Kidney glomerular epithelial cell (primary cell): ENCODE measurements around the gene MEX3C.

Experiments
- DNase-seq: peaks from one replicate; lab custom pipeline; 2025; lab: John Stamatoyannopoulos, UW

The MEX3C gene

DNA sequence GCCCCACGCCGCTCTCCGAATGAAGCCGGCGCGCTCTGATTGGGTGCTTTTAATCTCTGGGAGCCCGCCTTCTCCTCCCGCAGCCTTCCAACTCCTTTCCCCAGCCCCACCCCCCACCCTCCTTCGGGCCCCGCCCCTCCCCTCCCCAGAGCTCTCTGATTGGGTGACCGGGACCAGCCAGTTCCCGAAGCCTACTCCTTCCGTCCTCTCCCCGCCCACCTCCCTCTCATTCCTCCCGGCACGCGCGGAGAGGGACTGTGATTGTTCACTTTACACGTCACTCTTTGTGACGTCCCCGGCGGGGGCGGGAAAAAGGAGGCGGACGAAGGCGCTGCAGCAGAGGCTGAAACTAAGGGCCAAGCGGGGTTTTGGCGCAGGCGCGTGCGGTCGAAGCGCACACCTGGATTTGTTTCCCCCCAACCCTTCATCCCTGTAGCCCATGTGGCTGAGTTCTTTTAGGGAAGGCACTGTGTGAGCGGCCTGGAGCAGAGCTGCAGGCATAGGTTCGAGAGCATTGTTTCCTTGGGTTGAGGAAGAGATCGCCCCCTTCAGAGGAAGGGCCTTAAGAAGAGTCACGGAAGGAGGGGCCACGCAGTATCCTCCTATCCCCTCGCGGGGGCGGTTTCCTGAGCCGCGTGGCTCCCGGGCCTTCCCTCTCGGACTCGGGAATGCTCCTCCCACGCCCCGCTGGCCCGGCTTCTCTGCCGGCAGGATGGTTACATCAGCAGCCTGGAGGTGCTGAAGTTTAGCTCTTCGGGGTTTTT, at the start of gene MEX3C:
Gene MEX3C (minus strand): TSS at position 21 of the 764 bp plus-strand sequence. CDS start 361 bp downstream, outside the sequence.
- DNase-seq = peak; percentile 99

DNA sequence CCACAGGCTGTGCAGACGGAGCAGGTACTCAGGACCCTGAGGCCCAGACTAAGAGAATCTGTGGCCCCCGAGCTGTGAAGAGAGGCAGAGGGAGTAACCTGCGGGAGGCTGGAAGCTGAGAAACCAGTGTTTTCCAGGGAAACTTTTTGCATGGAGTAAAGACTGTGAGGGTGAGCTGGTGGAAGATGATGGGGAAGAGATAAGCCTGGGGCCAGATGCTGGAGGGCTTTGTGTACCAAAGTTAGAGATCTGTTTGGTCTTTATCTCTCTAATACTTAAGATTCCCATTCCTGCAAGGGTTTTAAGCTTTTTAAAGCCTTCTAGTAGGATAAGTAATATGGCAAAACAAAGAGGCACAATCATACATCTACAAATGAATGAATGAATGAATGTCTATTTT, 43.7 kb upstream of the MEX3C start:
- DNase-seq = no peak

- peak; percentile 6 for DNase-seq
Measured at GRCh38 chr18:51236225-51236624, 38.7 kb upstream of the MEX3C start.

GRCh38 chr18:51235009-51235789, 37.7 kb upstream of the MEX3C start:
- peak; percentile 8 for DNase-seq

GRCh38 chr18:51234117-51235008, 36.9 kb upstream of the MEX3C start:
- DNase-seq = no peak

DNA sequence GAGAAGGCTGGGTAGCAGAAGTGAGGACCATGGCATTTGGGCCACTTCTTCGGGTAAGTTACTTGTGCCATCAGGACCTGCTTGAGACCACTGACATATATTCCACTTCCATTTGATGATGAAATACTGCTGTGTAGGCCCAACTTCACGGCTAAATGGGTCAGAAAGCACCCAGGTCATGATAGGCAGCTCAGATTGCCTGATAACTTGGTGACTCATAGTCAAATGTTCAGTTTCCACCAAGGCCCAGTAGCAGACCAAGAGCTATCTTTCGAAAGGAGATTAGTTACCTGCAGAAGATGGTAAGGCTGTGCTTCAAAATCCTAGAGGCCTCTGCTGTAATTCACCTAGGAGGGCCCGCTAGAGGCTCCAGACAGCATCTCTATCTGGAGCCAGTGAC, 31.8 kb upstream of the MEX3C start:
- DNase-seq = no peak

DNA sequence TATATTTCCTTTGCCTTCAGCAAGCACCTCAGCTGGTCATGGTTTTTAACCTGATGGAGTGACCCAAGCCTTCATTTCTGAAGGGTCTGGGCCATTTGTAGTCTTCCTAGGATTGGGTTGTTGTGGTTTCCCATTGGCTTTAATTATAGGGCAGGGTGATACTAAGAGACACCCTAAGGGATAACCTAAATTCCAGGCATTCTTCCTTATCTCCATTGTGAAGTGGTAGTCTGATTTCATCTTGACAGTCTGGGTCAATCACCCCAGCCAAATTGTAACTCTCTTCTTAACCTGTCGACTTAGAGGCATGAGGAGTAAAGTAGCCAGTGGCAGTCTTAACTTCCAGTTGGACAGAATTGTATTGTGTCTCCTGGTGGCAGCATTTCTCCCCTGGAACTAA, 30.2 kb upstream of the MEX3C start:
- no peak for DNase-seq

GRCh38 chr18:51226587-51227350, 29.3 kb upstream of the MEX3C start:
- no peak for DNase-seq

DNA sequence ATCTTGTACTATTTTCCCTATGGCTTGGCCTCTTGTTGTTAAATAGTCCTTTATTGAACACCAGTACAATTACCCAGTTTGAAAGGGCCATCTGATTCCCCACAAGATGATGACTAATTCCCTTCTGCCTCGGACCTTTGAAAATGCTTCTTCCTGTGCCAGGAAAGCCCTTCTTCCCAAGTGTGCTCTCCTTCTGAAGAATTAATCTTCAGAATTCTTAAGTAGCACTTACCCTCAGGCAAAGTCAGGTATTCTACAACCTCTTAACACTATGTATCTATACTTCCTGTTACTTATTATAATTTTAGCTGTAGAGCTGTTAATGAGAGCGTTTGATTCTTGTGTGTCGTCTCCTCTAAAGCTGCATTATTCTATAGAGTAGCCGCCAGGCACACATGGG, 28.6 kb upstream of the MEX3C start:
- no peak for DNase-seq

GRCh38 chr18:51212606-51213005, 15.1 kb upstream of the MEX3C start:
- no peak for DNase-seq

DNA sequence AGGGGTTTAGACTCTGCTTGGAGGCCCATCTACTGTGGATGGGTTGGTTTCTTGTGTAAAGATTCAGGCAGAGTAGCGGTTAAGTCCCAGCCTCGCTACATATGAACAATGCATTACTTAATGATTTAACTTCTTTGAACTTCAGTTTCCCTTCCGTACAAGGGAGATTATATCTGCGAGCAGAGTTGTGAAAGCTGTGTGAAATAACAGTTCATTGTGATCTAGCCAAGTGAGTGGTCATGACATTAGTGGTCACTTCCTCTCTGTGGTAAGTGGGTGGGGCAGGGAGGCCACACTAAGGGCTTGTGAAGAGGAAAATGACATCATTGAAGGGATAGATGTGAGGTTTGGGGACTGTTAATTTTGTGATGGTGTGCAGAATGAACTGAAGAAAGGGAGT, 14.1 kb upstream of the MEX3C start:
- no peak for DNase-seq

DNA sequence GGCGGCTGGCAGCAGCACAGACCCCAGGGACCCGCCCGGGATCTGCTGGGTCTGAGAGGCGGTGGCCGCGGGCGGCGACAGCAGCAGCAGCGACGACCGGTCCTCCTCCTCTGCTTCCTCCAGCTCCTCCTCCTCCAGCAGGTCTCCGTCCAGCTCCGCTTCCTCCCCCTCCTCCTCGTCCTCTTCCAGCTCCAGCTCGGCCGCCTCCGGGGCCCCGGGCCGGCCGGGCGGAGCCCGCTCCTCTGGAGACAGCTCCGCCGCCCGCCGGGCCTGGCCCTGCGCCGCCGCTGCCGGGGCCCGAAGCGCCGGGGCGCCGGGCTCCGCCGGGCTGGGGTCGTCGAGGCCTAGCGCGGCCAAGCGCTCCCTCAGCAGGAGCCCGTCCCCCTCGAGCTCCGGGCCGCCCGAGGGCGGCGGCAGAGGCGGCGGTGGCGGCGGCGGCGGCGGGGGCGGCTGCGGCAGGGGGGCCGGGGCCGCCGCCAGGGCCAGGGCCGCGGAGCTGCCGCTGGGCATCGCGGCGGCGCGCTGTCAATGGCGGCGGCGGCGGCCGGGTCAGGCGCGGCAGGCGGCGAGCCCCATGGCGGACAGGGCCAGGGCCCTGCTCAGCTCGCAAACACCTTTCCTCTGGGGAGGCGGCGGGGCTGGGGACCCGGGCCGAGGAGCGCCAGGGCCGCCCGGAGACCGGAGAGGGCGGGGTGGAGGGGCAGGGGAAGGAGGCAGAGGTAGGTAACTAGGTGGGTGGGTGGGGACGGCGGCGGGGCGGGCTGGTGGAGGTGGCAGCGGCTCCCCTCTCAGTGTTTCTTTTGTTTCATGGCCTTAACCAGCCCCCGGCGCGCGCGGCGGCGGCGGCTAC, 445 bp downstream of the MEX3C start:
- no peak for DNase-seq

DNA sequence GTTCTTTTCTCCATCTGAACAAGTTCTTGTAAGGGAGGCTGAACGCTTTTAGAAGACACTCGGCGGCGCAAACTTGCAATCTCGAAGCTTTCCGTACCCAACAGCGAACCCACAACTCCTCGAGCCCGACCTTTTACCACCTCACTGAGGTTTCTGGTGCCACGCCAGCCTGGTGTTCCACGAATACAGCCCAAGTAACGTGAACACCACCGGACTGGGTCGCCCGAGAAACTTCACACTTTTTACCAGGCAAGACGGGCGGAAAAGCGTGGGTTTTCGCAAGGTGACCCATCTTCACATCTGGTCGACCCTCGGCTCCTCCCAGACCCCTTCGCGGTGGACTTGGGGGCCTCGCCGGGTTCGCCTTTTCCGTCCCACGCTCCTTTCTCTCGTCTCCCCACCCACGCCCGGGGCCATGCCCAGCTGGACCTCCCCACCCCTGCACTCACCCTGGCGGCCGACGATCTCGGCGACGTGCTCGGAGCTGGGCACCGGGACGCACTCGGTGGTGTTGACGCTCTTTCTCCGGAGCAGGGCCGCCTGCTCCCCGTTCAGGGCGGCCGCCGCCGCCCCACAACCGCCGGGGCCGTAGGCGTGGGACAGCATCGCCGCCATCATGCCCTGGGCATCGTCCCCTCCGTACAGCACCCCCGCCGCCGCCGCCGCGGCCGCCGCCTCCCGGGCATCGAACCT, 1.2 kb downstream of the MEX3C start:
- DNase-seq = no peak

- peak; percentile 67 for DNase-seq
Measured at GRCh38 chr18:51195451-51196117, 1.9 kb downstream of the MEX3C start.

- no peak for DNase-seq
Measured at GRCh38 chr18:51195086-51195450, 2.4 kb downstream of the MEX3C start.

DNA sequence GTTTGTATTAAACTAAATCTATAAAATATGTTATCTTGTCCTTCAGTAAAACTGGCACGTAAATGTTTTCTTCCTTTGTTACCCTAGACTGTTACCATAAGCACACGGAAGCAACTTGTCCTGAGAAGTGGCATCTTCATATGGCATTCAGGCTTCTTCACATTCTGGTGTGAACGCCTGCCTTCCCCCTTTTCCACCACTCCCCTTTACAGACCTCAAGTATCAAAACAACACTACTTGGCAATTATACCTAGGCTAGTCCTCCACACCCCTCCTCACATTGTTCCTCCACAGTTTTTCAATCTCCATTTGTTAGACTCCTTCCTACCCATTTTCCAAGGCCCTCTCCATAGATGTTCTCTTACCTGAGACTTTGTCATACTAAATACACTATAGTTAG, 2.9 kb downstream of the MEX3C start:
- DNase-seq = no peak

DNA sequence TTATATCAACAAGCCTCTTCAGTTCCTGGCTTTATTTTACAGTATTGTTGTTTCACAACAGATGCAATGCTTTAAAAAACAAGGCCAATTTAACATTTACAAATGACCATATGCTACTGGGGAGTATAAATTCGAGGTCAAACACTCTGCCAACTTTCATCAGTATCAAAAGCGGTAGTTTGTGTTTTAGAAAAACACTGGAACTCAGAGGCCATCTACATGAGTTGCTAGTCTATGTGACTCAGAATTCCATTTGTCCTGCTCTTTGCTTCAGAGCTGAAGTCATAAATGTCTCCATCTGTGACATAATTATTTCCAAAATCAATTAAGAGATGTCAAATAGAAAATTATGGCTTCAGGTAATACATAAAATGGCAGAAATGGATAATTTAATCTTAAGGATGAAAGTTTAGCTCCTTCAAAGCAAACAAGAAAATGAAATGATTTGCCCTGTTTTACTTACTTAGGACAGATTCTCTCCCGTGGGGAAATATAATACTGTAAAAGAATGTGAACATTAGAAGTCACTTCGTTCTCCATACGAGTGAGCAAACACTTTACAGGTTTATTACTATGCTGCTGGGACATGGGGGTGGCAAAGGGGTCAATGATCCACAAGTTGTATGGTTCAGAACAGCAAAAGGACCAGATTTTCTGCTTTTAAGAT, 3.7 kb downstream of the MEX3C start:
- DNase-seq = peak; percentile 28

- DNase-seq = no peak
Measured at GRCh38 chr18:51192696-51193095, 4.8 kb downstream of the MEX3C start.

GRCh38 chr18:51192026-51192425, 5.5 kb downstream of the MEX3C start:
- DNase-seq = no peak
